ENCODE results near the gene TRAPPC11. TPM values are rescaled to one million over a fixed set of nuclear protein-coding genes. Genes with fewer than 3 reads are reported as not detected.

TRAPPC11 gene
- total RNA-seq, 2 donors from 2014 or later, result 41.6 to 65.3 TPM

- no peaks in the 10 kb centered on the region for H3K36me3 ChIP-seq
- peaks cover 30 to 31% of the 10 kb centered on the region in 2 donors for H3K4me1 ChIP-seq (ENCODE audit: control insufficient read depth in 1 of 2, low read depth in 2 of 2)
- no peak overlapping the region for H3K27ac ChIP-seq
- DNase-seq (ENCODE audit: low spot score), result no peak
- ATAC-seq (ENCODE audit: insufficient number of reproducible peaks, low FRiP score, low read depth), result no peak
- H3K27me3 ChIP-seq (replicated peaks; ENCODE audit: insufficient read depth), result no peaks in the 10 kb centered on the region
- no peaks in the 10 kb centered on the region for H3K9me3 ChIP-seq
- peak overlapping the region; percentile 97 for H3K4me3 ChIP-seq
- TF ChIP-seq CTCF (IDR thresholded peaks at IDR 0.05), result no peak
These were observed 1.5 kb upstream of the TRAPPC11 start for GRCh38 chr4:183657564-183657963.

GRCh38 chr4:183658362-183659028, 598 bp upstream of the TRAPPC11 start:
- Histone ChIP-seq H3K36me3 (no peaks in the 10 kb centered on the region), H3K27ac (peak overlapping the region; percentile 82 to 86), H3K4me3 (peak overlapping the region; percentile 97), H3K9me3 (no peaks in the 10 kb centered on the region), H3K4me1 (ENCODE audit: control insufficient read depth in 1 of 2, low read depth in 2 of 2) (peaks cover 30 to 31% of the 10 kb centered on the region in 2 donors), H3K27me3 (replicated peaks; ENCODE audit: insufficient read depth) (no peaks in the 10 kb centered on the region)
- no peak for DNase-seq (ENCODE audit: low spot score)
- no peak for TF ChIP-seq CTCF (IDR thresholded peaks at IDR 0.05)
- no peak for ATAC-seq (ENCODE audit: insufficient number of reproducible peaks, low FRiP score, low read depth)

GRCh38 chr4:183659872-183660242, 764 bp downstream of the TRAPPC11 start:
- no peaks in the 10 kb centered on the region for H3K27me3 ChIP-seq (replicated peaks; ENCODE audit: insufficient read depth)
- ATAC-seq (ENCODE audit: insufficient number of reproducible peaks, low FRiP score, low read depth), result no peak

GRCh38 chr4:183666088-183666487, 7.0 kb downstream of the TRAPPC11 start:
- peaks cover 40% of the 10 kb centered on the region for H3K36me3 ChIP-seq
- H3K27me3 ChIP-seq (replicated peaks; ENCODE audit: insufficient read depth), result no peaks in the 10 kb centered on the region
- H3K27ac ChIP-seq, result no peak overlapping the region
- H3K9me3 ChIP-seq, result no peaks in the 10 kb centered on the region
- no peak overlapping the region for H3K4me3 ChIP-seq
- ATAC-seq (ENCODE audit: insufficient number of reproducible peaks, low FRiP score, low read depth) (no peak), DNase-seq (ENCODE audit: low spot score) (no peak)
- no peak for TF ChIP-seq CTCF (IDR thresholded peaks at IDR 0.05)
- H3K4me1 ChIP-seq (ENCODE audit: control insufficient read depth in 1 of 2, low read depth in 2 of 2), result peaks cover under 1 to 2% of the 10 kb centered on the region in 2 donors

More at GRCh38 chr4:183659872-183660242, 764 bp downstream of the TRAPPC11 start:
- DNase-seq (ENCODE audit: low spot score), result no peak
- TF ChIP-seq CTCF (IDR thresholded peaks at IDR 0.05), result no peak
- Histone ChIP-seq H3K9me3 (no peaks in the 10 kb centered on the region), H3K27ac (peak overlapping the region; percentile 82 to 86), H3K4me3 (peak overlapping the region; percentile 97), H3K4me1 (ENCODE audit: control insufficient read depth in 1 of 2, low read depth in 2 of 2) (peaks cover 30 to 31% of the 10 kb centered on the region in 2 donors), H3K36me3 (no peaks in the 10 kb centered on the region)

- Histone ChIP-seq H3K4me3 (no peak overlapping the region), H3K27ac (no peak overlapping the region), H3K9me3 (no peaks in the 10 kb centered on the region), H3K4me1 (ENCODE audit: control insufficient read depth in 1 of 2, low read depth in 2 of 2) (no peaks in the 10 kb centered on the region), H3K27me3 (replicated peaks; ENCODE audit: insufficient read depth) (no peaks in the 10 kb centered on the region), H3K36me3 (peaks cover 40% of the 10 kb centered on the region)
- ATAC-seq (ENCODE audit: insufficient number of reproducible peaks, low FRiP score, low read depth) (no peak), DNase-seq (ENCODE audit: low spot score) (no peak)
- no peak for TF ChIP-seq CTCF (IDR thresholded peaks at IDR 0.05)
These were observed 11.2 kb downstream of the TRAPPC11 start for GRCh38 chr4:183670251-183670650.

All from thoracic aorta (tissue), 2 donors.